T47D (cell line): ENCODE measurements around the gene TBCK.
A peak's percentile ranks its signal among the peaks of the same experiment; 100 is the strongest.
"Not testable (repeated sequence)": the region's sequence is repeated elsewhere in the genome, so short reads cannot be mapped to it uniquely, and the experiment has no call there.

Source experiments
- DNase-seq, 2 experiments: peaks; one replicate each; pipeline versions ENCODE4 v3.0.0 to v3.0.0-alpha.2; 2011 to 2012; ENCODE audit warnings: low read depth in 1 of 2, low spot score in 1 of 2
- JUND ChIP-seq: IDR thresholded peaks from 2 replicates; pipeline ENCODE4 v1.6.1; 2012; ENCODE audit warnings: low read depth
- in situ Hi-C: cut with HindIII; loops from 2 replicates; pipeline ENCODE4 v1.10.0; 2016; ENCODE audit warnings: low sequenced_read_pairs, low pct_unique_long_range_greater_than_20kb

TBCK gene

GRCh38 chr4:106338671-106339070, 22.7 kb upstream of the TBCK start:
- in situ Hi-C loops = no loop called here
- DNase-seq = no peak

GRCh38 chr4:106337916-106338315, 21.9 kb upstream of the TBCK start:
- DNase-seq = no peak
- no peak for TF ChIP-seq JUND
- in situ Hi-C loops = no loop called here

More at GRCh38 chr4:106338671-106339070, 22.7 kb upstream of the TBCK start:
- no peak for TF ChIP-seq JUND

- no peak for DNase-seq
- in situ Hi-C loops = no loop called here
- no peak for TF ChIP-seq JUND
Measured at GRCh38 chr4:106336618-106337017, 20.6 kb upstream of the TBCK start.

- in situ Hi-C loops = no loop called here
- no peak for TF ChIP-seq JUND
- DNase-seq = no peak
Measured at GRCh38 chr4:106334741-106335470, 18.9 kb upstream of the TBCK start.

GRCh38 chr4:106333186-106333585, 17.2 kb upstream of the TBCK start:
- in situ Hi-C loops = no loop called here

GRCh38 chr4:106329041-106329618, 13.1 kb upstream of the TBCK start:
- TF ChIP-seq JUND = no peak
- peak; percentile 18 to 51 for DNase-seq
- in situ Hi-C loops = no loop called here

More at GRCh38 chr4:106333186-106333585, 17.2 kb upstream of the TBCK start:
- DNase-seq = no peak
- TF ChIP-seq JUND = no peak

GRCh38 chr4:106325800-106326199, 9.8 kb upstream of the TBCK start:
- no peak for DNase-seq
- in situ Hi-C loops = no loop called here
- no peak for TF ChIP-seq JUND

GRCh38 chr4:106323119-106323518, 7.1 kb upstream of the TBCK start:
- DNase-seq = no peak
- in situ Hi-C loops = no loop called here
- TF ChIP-seq JUND = no peak

GRCh38 chr4:106321814-106322213, 5.8 kb upstream of the TBCK start:
- DNase-seq, in situ Hi-C loops: not testable (repeated sequence)

- in situ Hi-C loops, DNase-seq: not testable (repeated sequence)
Measured at GRCh38 chr4:106321168-106321567, 5.2 kb upstream of the TBCK start.

GRCh38 chr4:106320235-106320634, 4.2 kb upstream of the TBCK start:
- DNase-seq = no peak
- TF ChIP-seq JUND = no peak
- in situ Hi-C loops = no loop called here

GRCh38 chr4:106318511-106318910, 2.5 kb upstream of the TBCK start:
- no peak for DNase-seq
- in situ Hi-C loops = no loop called here
- TF ChIP-seq JUND = no peak

- in situ Hi-C loops = no loop called here
- no peak for TF ChIP-seq JUND
- no peak for DNase-seq
Measured at GRCh38 chr4:106317815-106318214, 1.8 kb upstream of the TBCK start.
